Smooth muscle cell of the brain vasculature (primary cell): Measurements from ENCODE around the gene CCT8.
"Not testable (repeated sequence)": the region's sequence is repeated elsewhere in the genome, so short reads cannot be mapped to it uniquely, and the experiment has no call there.

Experiments
- DNase-seq: peaks from one replicate; pipeline ENCODE4 v3.0.0-alpha.2; 2012; ENCODE audit warnings: low read depth, low spot score

Gene CCT8

DNA sequence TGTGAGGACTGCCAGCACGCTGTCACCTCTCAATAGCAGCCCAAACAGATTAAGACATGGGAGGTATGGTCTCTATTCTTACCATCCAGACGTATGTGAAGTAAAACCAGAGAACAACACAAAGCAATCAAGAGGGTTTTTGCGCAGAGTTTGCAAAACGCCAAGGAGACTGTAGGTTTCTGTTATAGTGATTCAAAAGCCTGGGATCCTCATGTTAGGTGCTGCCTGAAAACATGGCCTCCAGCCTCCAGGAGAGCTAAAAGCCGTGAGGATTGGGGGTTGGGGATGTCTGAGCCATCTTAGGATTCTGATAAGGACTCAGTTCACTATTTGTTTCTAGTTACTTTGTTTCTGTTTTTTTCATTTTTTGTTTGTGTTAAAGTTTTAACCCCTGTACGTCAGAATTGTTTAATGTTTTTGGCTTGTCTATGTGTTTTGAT lies 4.2 kb upstream of the CCT8 start:
- DNase-seq: no peak

- not testable (repeated sequence) for DNase-seq
Measured at GRCh38 chr21:29076731-29077640, 3.5 kb upstream of the CCT8 start.

GRCh38 chr21:29075706-29076466 lies 2.4 kb upstream of the CCT8 start:
- DNase-seq: no peak

DNA sequence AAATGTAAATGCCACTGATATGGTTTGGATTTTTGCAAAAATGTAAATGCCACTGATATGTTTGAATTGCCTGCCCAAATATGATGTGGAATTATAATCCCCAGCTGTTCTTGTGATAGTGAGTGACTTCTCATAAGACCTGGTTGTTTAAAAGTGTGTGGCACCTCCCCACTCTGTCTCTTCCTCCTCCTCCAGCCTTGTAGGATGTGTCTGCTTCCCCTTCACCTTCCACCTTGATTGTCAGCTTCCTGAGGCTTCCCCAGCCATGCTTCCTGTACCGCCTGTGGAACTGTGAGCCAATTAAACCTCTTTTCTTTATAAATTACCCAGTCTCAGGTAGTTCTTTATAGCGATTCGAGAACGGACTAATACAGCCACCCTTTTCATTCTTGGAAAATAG lies 1.3 kb upstream of the CCT8 start:
- no peak for DNase-seq

- DNase-seq: no peak
Measured at GRCh38 chr21:29074007-29074376, 544 bp upstream of the CCT8 start.

DNA sequence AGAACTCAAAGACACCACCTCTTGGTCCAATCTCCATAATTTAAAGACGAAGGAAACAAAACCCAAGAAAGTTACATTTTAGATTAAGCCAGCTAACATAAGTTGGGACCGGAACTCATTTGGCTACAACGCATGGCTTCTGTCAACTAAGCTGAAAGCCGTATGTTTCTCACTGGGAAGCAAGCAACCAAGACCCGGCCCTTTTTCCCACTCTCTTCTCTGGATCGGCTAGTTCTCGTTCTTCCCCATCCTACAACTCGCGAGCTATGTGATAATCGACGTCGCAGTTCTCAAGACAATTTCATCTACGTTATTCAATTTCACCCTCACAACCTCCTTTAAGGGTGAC lies 601 bp downstream of the CCT8 start:
- DNase-seq: no peak

DNA sequence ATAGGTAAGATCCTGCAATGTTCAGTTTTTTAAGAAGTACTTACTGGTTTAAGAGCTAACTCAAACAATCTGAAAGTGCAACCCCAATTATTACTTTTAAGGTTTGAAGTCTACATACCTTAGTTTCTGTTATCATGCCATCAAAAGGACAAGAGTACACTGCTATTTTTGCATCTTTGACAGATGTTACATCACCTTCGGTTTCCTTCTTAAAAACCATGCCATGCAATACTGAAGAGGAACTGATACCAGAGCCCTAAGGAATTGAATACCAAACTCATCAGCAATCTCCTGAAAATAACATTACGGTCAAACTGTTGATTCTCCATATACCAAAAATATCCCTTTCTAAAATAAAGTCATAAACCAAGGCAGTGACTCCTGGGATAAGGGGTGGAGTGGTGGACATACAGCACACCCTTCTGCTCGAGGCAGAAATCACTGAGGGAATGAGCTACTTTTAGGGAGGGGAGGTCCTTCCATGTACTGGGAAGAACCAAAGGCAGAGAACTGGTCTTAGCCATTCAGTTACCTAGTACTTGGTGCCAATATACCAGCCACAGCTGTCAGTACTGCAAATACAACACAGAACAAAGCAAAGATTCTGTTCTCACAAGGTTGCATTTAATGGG lies 8.5 kb downstream of the CCT8 start:
- no peak for DNase-seq

- DNase-seq: no peak
Measured at GRCh38 chr21:29056538-29057050, 16.9 kb downstream of the CCT8 start.

- no peak for DNase-seq
Measured at GRCh38 chr21:29056005-29056404, 17.4 kb downstream of the CCT8 start.

- DNase-seq: no peak
Measured at GRCh38 chr21:29055080-29055479, 18.4 kb downstream of the CCT8 start.

DNA sequence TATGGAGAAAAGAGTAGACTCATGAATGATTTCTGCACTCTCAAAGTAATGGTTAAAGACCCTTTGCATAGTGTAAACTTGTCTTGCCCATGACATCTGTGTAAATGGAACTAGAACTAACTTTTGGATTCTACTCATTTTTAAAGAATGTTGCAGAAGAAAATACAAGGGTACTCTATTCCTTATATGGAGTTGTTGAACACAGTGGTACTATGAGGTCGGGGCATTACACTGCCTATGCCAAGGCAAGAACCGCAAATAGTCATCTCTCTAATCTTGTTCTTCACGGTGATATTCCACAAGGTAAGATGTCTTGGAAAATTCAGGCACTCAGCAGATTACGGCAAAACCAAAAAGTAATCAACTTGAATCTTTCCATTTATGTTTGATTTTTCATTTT lies 19.8 kb downstream of the CCT8 start:
- DNase-seq: no peak

DNA sequence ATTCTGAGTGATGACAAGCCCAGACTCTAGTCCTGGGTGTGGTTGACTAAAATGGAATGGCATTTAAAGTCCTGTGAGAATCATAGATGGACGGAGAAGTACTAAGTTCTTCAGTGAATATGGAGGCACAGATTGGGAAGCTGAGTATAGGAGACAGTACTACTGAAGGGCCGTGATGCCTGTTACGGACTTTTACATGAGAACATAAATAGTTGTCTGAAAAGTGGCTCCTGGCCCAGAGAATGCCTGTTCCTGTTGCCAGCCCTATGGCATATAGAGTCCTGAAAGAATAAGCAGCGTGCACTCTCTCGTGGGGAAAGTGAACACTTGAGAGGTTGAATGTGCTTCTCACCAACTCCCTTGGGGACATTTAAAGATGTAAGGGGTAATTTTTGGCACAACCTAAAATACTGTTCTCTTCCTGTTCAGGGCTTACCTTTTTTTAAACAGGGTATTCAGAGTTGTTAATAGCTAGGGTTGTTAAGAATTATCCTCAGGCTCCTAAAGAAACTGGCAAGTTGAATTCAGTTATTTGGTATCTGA lies 20.4 kb downstream of the CCT8 start:
- no peak for DNase-seq

- DNase-seq: no peak
Measured at GRCh38 chr21:29052224-29052623, 21.2 kb downstream of the CCT8 start.

GRCh38 chr21:29034678-29035077 lies 38.8 kb downstream of the CCT8 start:
- DNase-seq: no peak

DNA sequence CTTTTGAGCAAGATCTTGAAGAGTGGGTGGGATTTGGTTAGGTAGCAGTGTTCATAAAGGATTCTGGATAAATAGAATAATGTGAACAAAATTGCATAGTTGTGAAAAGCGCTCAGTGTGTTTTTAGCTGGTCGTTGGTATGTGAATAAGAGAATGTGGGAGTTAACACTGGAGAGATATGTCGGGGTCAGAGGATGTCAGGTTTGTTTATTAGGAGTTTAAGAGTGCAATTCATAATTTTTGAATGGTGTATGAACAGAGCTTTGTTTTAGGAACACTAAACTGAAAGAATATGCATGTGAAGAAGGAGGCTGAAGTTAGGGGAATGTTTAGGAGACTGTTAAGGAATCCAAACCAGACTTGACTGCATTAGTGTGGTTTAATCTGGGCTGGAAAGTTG lies 39.6 kb downstream of the CCT8 start:
- DNase-seq: no peak

- DNase-seq: no peak
Measured at GRCh38 chr21:29033301-29033700, 40.1 kb downstream of the CCT8 start.

- no peak for DNase-seq
Measured at GRCh38 chr21:29030909-29031308, 42.5 kb downstream of the CCT8 start.

DNA sequence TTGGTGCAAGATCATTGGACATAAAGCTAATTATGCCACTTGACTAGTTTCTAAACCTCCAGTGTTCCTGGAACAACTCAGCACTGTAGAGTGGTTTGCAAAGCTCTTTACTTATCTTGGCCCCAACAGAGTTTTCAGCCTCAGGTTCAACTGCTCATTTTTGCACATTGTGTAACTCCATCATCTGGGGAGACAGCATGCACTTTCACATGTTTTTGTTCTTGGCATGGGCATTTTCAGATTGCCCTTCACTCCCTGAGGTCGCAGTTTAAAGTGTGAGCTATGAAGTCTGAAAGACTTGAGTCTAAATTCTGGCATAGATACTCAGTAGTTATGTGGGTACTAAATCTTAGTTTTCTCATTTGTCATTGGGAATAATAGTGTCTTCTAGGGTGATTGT lies 43.9 kb downstream of the CCT8 start:
- DNase-seq: no peak

DNA sequence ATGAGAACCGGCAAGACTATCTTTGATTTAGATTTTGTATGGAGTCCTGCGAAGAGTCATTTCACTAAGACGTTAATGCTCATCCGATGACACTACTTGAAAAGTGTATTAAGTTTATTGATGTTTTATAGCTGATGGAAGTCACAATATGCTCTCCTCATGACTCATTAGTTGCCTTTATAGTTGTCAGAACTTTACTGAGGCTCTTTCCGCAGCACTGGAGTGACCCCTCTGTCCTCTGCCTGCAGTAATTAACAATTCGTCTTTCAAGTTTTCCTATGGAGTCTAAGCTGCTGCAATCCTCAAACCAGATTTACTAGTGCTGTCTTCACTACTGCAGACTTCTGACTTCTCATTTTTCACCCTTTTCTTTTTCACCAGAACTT lies 48.1 kb downstream of the CCT8 start:
- no peak for DNase-seq

- peak; percentile 99 for DNase-seq
Measured at GRCh38 chr21:29024474-29025327, 48.7 kb downstream of the CCT8 start, which contains the start of gene USP16. Gene USP16 (plus strand): TSS chr21:29024668. CDS start chr21:29027914, 3,246 bp downstream.

- DNase-seq: no peak
Measured at GRCh38 chr21:29022166-29022565, 51.3 kb downstream of the CCT8 start.
